ENCODE results near the gene LZTFL1. TPM values are rescaled to one million over a fixed set of nuclear protein-coding genes. Genes with fewer than 3 reads are reported as not detected.

The LZTFL1 gene
- total and polyA plus RNA-seq, 2 donors = 13.8 to 39.1 TPM

- Histone ChIP-seq H3K36me3 (ENCODE audit: insufficient read depth) (no peaks in the 10 kb centered on the region), H3K4me3 (ENCODE audit: low read depth, low read length) (no peak overlapping the region), H3K4me1 (ENCODE audit: insufficient read depth) (no peaks in the 10 kb centered on the region), H3K27ac (ENCODE audit: low read depth) (no peak overlapping the region)
- no peak for DNase-seq (ENCODE audit: extremely low spot score)
- 90% methylated on average over 1 of the region's 1 CpG for WGBS
These were observed 47.3 kb downstream of the LZTFL1 start for GRCh38 chr3:45794660-45795059.

- 93% methylated on average over 5 of the region's 5 CpGs for whole genome bisulfite sequencing
- no peak overlapping the region for H3K27ac ChIP-seq (ENCODE audit: low read depth)
These were observed 47.8 kb downstream of the LZTFL1 start for GRCh38 chr3:45794177-45794560.

DNA sequence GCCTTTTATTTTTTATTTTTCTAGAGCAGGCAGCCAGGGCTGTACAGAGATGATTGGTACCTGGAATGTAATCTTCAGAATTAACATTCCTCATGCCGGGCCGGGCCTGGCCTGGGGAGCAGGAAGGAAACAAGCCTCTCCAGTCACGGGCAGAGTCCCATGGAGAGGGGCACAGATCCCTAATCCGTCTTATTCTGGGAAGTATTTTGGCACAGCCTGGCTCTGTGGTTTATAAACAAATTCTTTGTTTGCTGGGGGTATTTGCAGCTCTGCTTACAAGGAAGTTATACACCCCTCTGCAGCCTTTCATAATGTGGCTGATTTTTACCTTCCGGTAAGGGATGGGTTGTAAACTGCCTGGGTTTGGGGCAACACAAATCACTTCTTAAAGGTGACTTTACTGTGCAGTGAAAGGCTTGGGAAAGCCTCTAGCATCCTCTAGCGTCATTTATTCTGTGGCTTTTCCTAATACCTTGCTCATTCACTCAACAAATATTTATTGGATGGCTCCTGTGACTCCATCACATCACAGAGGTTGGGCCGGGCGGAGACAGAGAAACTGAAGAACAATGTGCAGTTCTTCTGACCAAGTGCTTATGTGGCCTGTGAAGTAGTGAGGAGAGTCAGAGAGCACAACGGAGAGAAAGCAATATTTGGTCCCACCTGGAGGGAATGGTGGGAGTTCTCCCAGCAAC lies 48.3 kb downstream of the LZTFL1 start:
- H3K4me3 ChIP-seq (ENCODE audit: low read depth, low read length) = no peak overlapping the region
- no peaks in the 10 kb centered on the region for H3K4me1 ChIP-seq (ENCODE audit: insufficient read depth)
- DNase-seq (ENCODE audit: extremely low spot score) = no peak
- 63% methylated on average over 9 of the region's 9 CpGs for WGBS
- H3K27ac ChIP-seq (ENCODE audit: low read depth) = no peak overlapping the region
- no peaks in the 10 kb centered on the region for H3K36me3 ChIP-seq (ENCODE audit: insufficient read depth)

More at GRCh38 chr3:45794177-45794560, 47.8 kb downstream of the LZTFL1 start:
- DNase-seq (ENCODE audit: extremely low spot score) = no peak
- Histone ChIP-seq H3K36me3 (ENCODE audit: insufficient read depth) (no peaks in the 10 kb centered on the region), H3K4me1 (ENCODE audit: insufficient read depth) (no peaks in the 10 kb centered on the region), H3K4me3 (ENCODE audit: low read depth, low read length) (no peak overlapping the region)

DNA sequence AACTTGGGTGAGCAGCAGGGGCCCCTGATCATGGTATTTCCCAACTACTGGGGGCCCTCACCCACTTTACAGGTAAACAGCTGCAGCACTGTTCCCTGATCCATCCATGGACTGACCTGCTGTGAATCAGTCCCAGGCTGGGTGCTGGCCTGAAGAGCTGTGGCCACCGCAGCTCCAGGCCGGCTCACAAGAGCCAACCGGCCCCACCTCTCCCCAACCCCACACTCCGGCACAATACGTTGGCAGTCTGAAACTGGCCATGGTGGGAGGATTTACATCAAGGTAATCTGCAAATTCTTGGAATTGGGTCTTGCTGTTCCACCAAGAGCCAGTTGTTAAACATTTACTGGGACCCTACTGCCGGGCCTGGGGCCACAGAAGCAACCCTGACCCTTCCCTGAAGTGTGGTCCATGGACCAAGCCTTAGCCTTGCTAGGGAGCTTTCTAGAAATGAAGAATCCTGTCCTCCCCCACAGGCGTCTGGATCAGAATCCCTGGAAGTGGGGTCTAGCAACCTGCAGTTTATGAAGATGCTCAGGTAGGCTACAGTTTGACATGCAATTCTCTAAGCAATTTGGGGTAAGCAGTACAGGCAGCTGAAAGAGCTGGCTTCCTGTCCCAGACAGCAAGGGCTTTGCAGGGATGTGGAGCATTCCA lies 49.3 kb downstream of the LZTFL1 start:
- no peak for DNase-seq (ENCODE audit: extremely low spot score)
- no peaks in the 10 kb centered on the region for H3K4me1 ChIP-seq (ENCODE audit: insufficient read depth)
- no peaks in the 10 kb centered on the region for H3K36me3 ChIP-seq (ENCODE audit: insufficient read depth)
- 91% methylated on average over 7 of the region's 7 CpGs for WGBS
- H3K4me3 ChIP-seq (ENCODE audit: low read depth, low read length) = no peak overlapping the region
- no peak overlapping the region for H3K27ac ChIP-seq (ENCODE audit: low read depth)

GRCh38 chr3:45792036-45792435 lies 49.9 kb downstream of the LZTFL1 start:
- H3K4me1 ChIP-seq (ENCODE audit: insufficient read depth) = no peaks in the 10 kb centered on the region
- H3K27ac ChIP-seq (ENCODE audit: low read depth) = no peak overlapping the region
- DNase-seq (ENCODE audit: extremely low spot score) = no peak
- no peaks in the 10 kb centered on the region for H3K36me3 ChIP-seq (ENCODE audit: insufficient read depth)
- no peak overlapping the region for H3K4me3 ChIP-seq (ENCODE audit: low read depth, low read length)
- WGBS = 89% methylated on average over 2 of the region's 2 CpGs

- Histone ChIP-seq H3K4me3 (ENCODE audit: low read depth, low read length) (no peak overlapping the region), H3K4me1 (ENCODE audit: insufficient read depth) (no peaks in the 10 kb centered on the region), H3K36me3 (ENCODE audit: insufficient read depth) (no peaks in the 10 kb centered on the region), H3K27ac (ENCODE audit: low read depth) (no peak overlapping the region)
- WGBS = 72% methylated on average over 2 of the region's 2 CpGs
- DNase-seq (ENCODE audit: extremely low spot score) = no peak
These were observed 51.3 kb downstream of the LZTFL1 start for GRCh38 chr3:45790596-45790995.

- WGBS = 86% methylated on average over 4 of the region's 4 CpGs
- no peak for DNase-seq (ENCODE audit: extremely low spot score)
- no peaks in the 10 kb centered on the region for H3K36me3 ChIP-seq (ENCODE audit: insufficient read depth)
- H3K27ac ChIP-seq (ENCODE audit: low read depth) = no peak overlapping the region
- no peaks in the 10 kb centered on the region for H3K4me1 ChIP-seq (ENCODE audit: insufficient read depth)
- no peak overlapping the region for H3K4me3 ChIP-seq (ENCODE audit: low read depth, low read length)
These were observed 52.6 kb downstream of the LZTFL1 start for GRCh38 chr3:45789235-45789812.

DNA sequence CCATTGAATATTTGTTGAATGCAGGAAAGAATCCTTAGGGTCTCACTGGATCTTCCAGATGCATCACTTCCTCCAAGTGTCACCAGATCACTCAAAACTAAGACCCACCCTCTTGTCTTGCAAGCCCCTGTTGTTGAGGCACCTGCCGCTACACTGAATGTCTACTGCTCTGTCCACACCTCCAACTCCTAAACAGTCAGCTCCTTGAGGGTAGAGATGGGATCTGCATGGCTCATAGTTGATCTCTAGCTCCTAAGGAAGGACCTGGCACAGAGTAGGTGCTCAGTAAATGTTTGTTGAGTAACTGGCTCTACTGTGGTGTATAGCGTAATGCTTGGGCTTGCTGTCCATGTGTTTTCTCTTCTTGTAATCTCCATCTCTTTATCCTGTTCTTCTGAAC lies 54.4 kb downstream of the LZTFL1 start:
- Histone ChIP-seq H3K4me3 (ENCODE audit: low read depth, low read length) (no peak overlapping the region), H3K36me3 (ENCODE audit: insufficient read depth) (no peaks in the 10 kb centered on the region), H3K4me1 (ENCODE audit: insufficient read depth) (no peaks in the 10 kb centered on the region), H3K27ac (ENCODE audit: low read depth) (no peak overlapping the region)
- 96% methylated on average over 2 of the region's 2 CpGs for WGBS
- no peak for DNase-seq (ENCODE audit: extremely low spot score)

DNA sequence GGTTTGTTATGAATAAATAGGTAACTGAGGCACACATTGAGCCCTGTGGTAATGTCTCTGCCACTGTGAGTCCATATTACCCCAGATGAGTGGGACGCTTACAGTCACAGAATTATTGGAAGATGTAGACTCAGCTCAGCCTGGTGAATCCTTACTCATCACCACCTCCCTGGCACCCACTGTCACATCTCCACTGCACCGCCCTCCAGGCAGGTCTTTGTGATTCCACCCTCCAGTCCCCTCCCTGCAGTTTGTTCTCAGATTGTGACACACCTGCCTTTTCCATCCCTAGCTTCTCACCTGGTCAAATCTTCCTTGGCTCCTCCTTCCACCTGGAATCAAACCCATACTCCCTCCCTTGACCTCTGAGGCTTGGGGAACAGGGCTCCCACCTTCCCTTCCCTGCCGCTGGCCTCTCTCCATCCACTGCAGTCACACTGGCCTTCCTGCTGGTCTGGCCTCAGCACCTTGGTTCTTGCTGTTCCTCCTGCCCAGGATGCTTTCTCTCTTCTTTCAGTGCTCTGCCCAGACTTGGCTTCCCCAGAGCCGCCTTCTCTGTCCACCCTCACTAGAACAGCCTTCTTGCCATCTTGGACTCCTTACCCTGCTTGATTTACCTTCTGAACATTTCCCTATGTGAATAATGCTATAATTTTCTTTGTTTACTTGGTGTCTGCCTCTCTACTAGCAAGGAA lies 55.0 kb downstream of the LZTFL1 start:
- no peak for DNase-seq (ENCODE audit: extremely low spot score)
- Histone ChIP-seq H3K27ac (ENCODE audit: low read depth) (no peak overlapping the region), H3K36me3 (ENCODE audit: insufficient read depth) (no peaks in the 10 kb centered on the region), H3K4me1 (ENCODE audit: insufficient read depth) (no peaks in the 10 kb centered on the region), H3K4me3 (ENCODE audit: low read depth, low read length) (no peak overlapping the region)
- 90% methylated on average over 4 of the region's 4 CpGs for WGBS

DNA sequence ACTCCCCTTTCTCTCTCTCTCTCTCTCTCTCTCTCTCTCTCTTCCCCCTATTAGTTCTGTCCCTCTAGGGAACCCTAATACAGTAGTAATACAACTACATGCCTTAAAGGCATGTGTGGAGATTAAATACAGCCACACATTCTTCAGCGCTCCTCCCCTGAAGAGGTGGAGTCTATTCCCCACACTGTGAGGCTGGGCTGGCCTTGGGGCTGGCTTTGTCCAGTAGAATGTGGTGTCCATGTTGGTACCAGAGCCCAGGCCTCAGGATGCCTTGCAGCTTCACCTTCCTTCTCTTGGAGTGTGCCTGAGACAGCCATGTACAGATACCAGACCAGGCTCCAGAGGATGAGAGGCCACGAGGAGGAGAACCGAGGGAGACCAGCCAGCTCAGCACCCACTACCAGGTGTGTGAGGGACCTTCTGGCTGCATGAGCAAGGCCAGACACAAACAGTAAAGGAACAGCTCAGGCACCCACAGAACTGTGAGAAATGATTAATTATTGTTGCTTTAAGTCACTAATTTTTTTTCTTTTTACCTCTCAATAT lies 56.2 kb downstream of the LZTFL1 start:
- no peak for DNase-seq (ENCODE audit: extremely low spot score)
- Histone ChIP-seq H3K4me1 (ENCODE audit: insufficient read depth) (no peaks in the 10 kb centered on the region), H3K4me3 (ENCODE audit: low read depth, low read length) (no peak overlapping the region), H3K36me3 (ENCODE audit: insufficient read depth) (no peaks in the 10 kb centered on the region), H3K27ac (ENCODE audit: low read depth) (no peak overlapping the region)
- WGBS = 82% methylated on average over 3 of the region's 3 CpGs

- Histone ChIP-seq H3K27ac (ENCODE audit: low read depth) (no peak overlapping the region), H3K4me3 (ENCODE audit: low read depth, low read length) (no peak overlapping the region), H3K4me1 (ENCODE audit: insufficient read depth) (no peaks in the 10 kb centered on the region), H3K36me3 (ENCODE audit: insufficient read depth) (no peaks in the 10 kb centered on the region)
- no peak for DNase-seq (ENCODE audit: extremely low spot score)
- 93% methylated on average over 3 of the region's 3 CpGs for WGBS
These were observed 58.3 kb downstream of the LZTFL1 start for GRCh38 chr3:45783667-45784066.

DNA sequence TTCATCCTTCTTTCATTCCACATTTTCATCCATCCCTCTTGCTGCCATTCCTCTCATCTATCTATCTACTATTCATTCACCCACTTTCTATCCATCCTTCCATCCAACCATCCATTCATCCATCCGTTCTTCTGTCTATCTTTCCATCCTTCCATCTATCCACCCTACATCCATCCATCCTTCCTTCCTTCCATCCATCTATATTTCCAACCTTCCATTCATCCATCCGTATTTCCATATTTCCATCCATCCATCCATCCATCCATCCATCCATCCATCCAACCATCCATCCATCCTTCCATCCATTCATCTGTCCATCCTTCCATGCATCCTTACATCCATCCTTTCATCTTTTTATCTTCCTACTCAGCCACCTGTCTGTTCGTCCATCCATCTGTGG lies 59.5 kb downstream of the LZTFL1 start:
- Histone ChIP-seq H3K4me1 (ENCODE audit: insufficient read depth) (no peaks in the 10 kb centered on the region), H3K36me3 (ENCODE audit: insufficient read depth) (no peaks in the 10 kb centered on the region), H3K4me3 (ENCODE audit: low read depth, low read length) (no peak overlapping the region), H3K27ac (ENCODE audit: low read depth) (no peak overlapping the region)
- WGBS = 88% methylated on average over 3 of the region's 3 CpGs
- DNase-seq (ENCODE audit: extremely low spot score) = no peak

GRCh38 chr3:45781841-45782240 lies 60.1 kb downstream of the LZTFL1 start:
- Histone ChIP-seq H3K4me3 (ENCODE audit: low read depth, low read length) (no peak overlapping the region), H3K36me3 (ENCODE audit: insufficient read depth) (no peaks in the 10 kb centered on the region), H3K27ac (ENCODE audit: low read depth) (no peak overlapping the region), H3K4me1 (ENCODE audit: insufficient read depth) (no peaks in the 10 kb centered on the region)
- 94% methylated on average over 12 of the region's 12 CpGs for WGBS
- DNase-seq (ENCODE audit: extremely low spot score) = no peak
